Ectodermal cell (in vitro differentiated cells): ENCODE measurements around the gene DNASE1L1.

Experiments
- H3K27ac ChIP-seq: 2 replicates; pipeline ENCODE4 v1.7.0; 2013; ENCODE audit warnings: mild to moderate bottlenecking, low read depth, low read length; ENCODE audit not compliant: insufficient read depth, poor library complexity, severe bottlenecking
- H3K27me3 ChIP-seq: 2 replicates; pipeline ENCODE4 v1.7.0; 2013; ENCODE audit warnings: mild to moderate bottlenecking, low read length; ENCODE audit not compliant: insufficient read depth, control insufficient read depth, poor library complexity, severe bottlenecking
- H3K36me3 ChIP-seq: one replicate; pipeline ENCODE4 v1.7.0; 2013; ENCODE audit warnings: low read length; ENCODE audit not compliant: control insufficient read depth, insufficient read depth
- H3K4me1 ChIP-seq: one replicate; pipeline ENCODE4 v1.7.0; 2013; ENCODE audit warnings: low read length; ENCODE audit not compliant: control insufficient read depth, insufficient read depth
- H3K4me3 ChIP-seq: 2 replicates; pipeline ENCODE4 v1.7.0; 2013; ENCODE audit warnings: low read depth, low read length, control low read depth; ENCODE audit not compliant: insufficient read depth
- H3K9me3 ChIP-seq: 2 replicates; pipeline ENCODE4 v1.7.0; 2013; ENCODE audit warnings: mild to moderate bottlenecking, low read length, moderate library complexity; ENCODE audit not compliant: control insufficient read depth
- WGBS, 2 experiments: methylation state at CpG; one replicate each; pipeline ENCODE4 v1.1.7; 2013; ENCODE audit warnings: missing lambda C conversion rate in 2 of 2; 5-methylcytosine and 5-hydroxymethylcytosine counted together

Gene DNASE1L1

GRCh38 chrX:154444755-154445246 lies 35.7 kb upstream of the DNASE1L1 start:
- H3K9me3 ChIP-seq, result no peaks in the 10 kb centered on the region
- no peak overlapping the region for H3K27ac ChIP-seq
- 77 to 81% methylated on average over 13 of the region's 13 CpGs for WGBS, 2 experiments
- peaks cover 4% of the 10 kb centered on the region for H3K4me1 ChIP-seq
- H3K27me3 ChIP-seq, result no peaks in the 10 kb centered on the region
- H3K4me3 ChIP-seq, result peak overlapping the region; percentile 57
- no peaks in the 10 kb centered on the region for H3K36me3 ChIP-seq

GRCh38 chrX:154443992-154444754 lies 35.1 kb upstream of the DNASE1L1 start, which contains the start of gene FAM50A:
Gene FAM50A, plus strand, starts transcription at chrX:154444141. Its CDS starts 95 bp downstream, at chrX:154444236.
- WGBS, 2 experiments, result 2 to 3% methylated on average over 94 of the region's 94 CpGs
- H3K9me3 ChIP-seq, result no peaks in the 10 kb centered on the region
- H3K4me1 ChIP-seq, result peaks cover 4% of the 10 kb centered on the region
- H3K4me3 ChIP-seq, result peak within 1 kb of the TSS; percentile 57
- no peaks in the 10 kb centered on the region for H3K27me3 ChIP-seq
- H3K27ac ChIP-seq, result peak within 1 kb of the TSS; percentile 67
- no peaks in the 10 kb centered on the region for H3K36me3 ChIP-seq

GRCh38 chrX:154443479-154443910 lies 34.4 kb upstream of the DNASE1L1 start:
- H3K36me3 ChIP-seq, result no peaks in the 10 kb centered on the region
- 19 to 21% methylated on average over 10 of the region's 10 CpGs for WGBS, 2 experiments
- H3K27me3 ChIP-seq, result no peaks in the 10 kb centered on the region
- peaks cover 7% of the 10 kb centered on the region for H3K4me1 ChIP-seq
- H3K9me3 ChIP-seq, result no peaks in the 10 kb centered on the region
- H3K27ac ChIP-seq, result peak overlapping the region; percentile 67
- H3K4me3 ChIP-seq, result peak overlapping the region; percentile 57

GRCh38 chrX:154441984-154442707 lies 33.1 kb upstream of the DNASE1L1 start:
- no peaks in the 10 kb centered on the region for H3K36me3 ChIP-seq
- 91 to 93% methylated on average over 21 of the region's 21 CpGs for WGBS, 2 experiments
- no peaks in the 10 kb centered on the region for H3K27me3 ChIP-seq
- H3K27ac ChIP-seq, result no peak overlapping the region
- H3K9me3 ChIP-seq, result no peaks in the 10 kb centered on the region
- H3K4me3 ChIP-seq, result no peak overlapping the region
- peaks cover 8% of the 10 kb centered on the region for H3K4me1 ChIP-seq

- no peak overlapping the region for H3K4me3 ChIP-seq
- no peaks in the 10 kb centered on the region for H3K9me3 ChIP-seq
- no peak overlapping the region for H3K27ac ChIP-seq
- 95% methylated on average over 11 of the region's 11 CpGs for WGBS, 2 experiments
- H3K36me3 ChIP-seq, result no peaks in the 10 kb centered on the region
- H3K4me1 ChIP-seq, result peaks cover 8% of the 10 kb centered on the region
- H3K27me3 ChIP-seq, result no peaks in the 10 kb centered on the region
These were observed 32.5 kb upstream of the DNASE1L1 start for GRCh38 chrX:154441564-154441963.

- peaks cover 8% of the 10 kb centered on the region for H3K4me1 ChIP-seq
- no peaks in the 10 kb centered on the region for H3K9me3 ChIP-seq
- 94 to 95% methylated on average over 17 of the region's 17 CpGs for WGBS, 2 experiments
- no peaks in the 10 kb centered on the region for H3K27me3 ChIP-seq
- no peaks in the 10 kb centered on the region for H3K36me3 ChIP-seq
- H3K27ac ChIP-seq, result no peak overlapping the region
- H3K4me3 ChIP-seq, result no peak overlapping the region
These were observed 31.7 kb upstream of the DNASE1L1 start for GRCh38 chrX:154440623-154441357.

GRCh38 chrX:154439841-154440240 lies 30.8 kb upstream of the DNASE1L1 start:
- Histone ChIP-seq H3K4me1 (peaks cover 4% of the 10 kb centered on the region), H3K36me3 (no peaks in the 10 kb centered on the region), H3K27ac (no peak overlapping the region), H3K27me3 (no peaks in the 10 kb centered on the region), H3K4me3 (no peak overlapping the region), H3K9me3 (no peaks in the 10 kb centered on the region)
- WGBS, 2 experiments, result 96 to 98% methylated on average over 13 to 14 of the region's 18 CpGs

GRCh38 chrX:154437971-154438893 lies 29.2 kb upstream of the DNASE1L1 start:
- 64 to 67% methylated on average over 28 of the region's 28 CpGs for WGBS, 2 experiments
- H3K36me3 ChIP-seq, result no peaks in the 10 kb centered on the region
- H3K27me3 ChIP-seq, result no peaks in the 10 kb centered on the region
- H3K9me3 ChIP-seq, result no peaks in the 10 kb centered on the region
- H3K4me3 ChIP-seq, result peak overlapping the region; percentile 58
- no peak overlapping the region for H3K27ac ChIP-seq
- peaks cover 4% of the 10 kb centered on the region for H3K4me1 ChIP-seq

- Histone ChIP-seq H3K27ac (no peak within 1 kb of the TSS), H3K9me3 (no peaks in the 10 kb centered on the region), H3K36me3 (no peaks in the 10 kb centered on the region), H3K4me3 (peak within 1 kb of the TSS; percentile 58), H3K4me1 (peaks cover 4% of the 10 kb centered on the region), H3K27me3 (no peaks in the 10 kb centered on the region)
- WGBS, 2 experiments, result 0% methylated on average over 90 of the region's 93 CpGs
These were observed 28.1 kb upstream of the DNASE1L1 start, which contains the start of gene GDI1 for GRCh38 chrX:154436983-154437752. Gene GDI1, plus strand, starts transcription at chrX:154437154. Its CDS starts 101 bp downstream, at chrX:154437255.
